ENCODE data around the gene FH. TPM values are rescaled to one million over a fixed set of nuclear protein-coding genes. Genes with fewer than 3 reads are reported as not detected.
A peak's percentile ranks its signal among the peaks of the same experiment; 100 is the strongest.

The FH gene
- total RNA-seq, 1 experiment from 2014 or later: 215 TPM

DNA sequence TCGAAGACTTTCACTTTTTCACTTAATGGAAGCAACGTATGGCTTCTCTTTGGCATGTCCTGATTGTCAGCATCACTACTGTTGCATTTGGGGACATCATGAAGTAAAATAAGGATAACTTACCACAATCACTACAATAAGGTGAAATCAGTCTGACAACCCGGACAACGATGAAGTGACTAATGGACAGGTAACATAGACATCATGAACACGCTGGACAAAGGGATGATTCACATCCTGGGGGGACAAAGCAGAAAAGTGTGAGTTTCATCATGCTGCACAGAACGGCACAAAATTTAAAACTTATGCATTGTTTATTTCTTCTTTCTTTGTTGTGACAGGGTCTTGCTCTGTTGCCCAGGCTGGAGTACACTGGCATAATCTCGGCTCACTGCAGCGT is 53.9 kb downstream of the FH start:
- TF ChIP-seq CTCF (IDR thresholded peaks at IDR 0.05; ENCODE audit: unreplicated experiment): no peak
- Mint-ChIP-seq H3K9me3 (ENCODE audit: unreplicated experiment) (no peaks in the 10 kb centered on the region), H3K36me3 (ENCODE audit: insufficient read depth, unreplicated experiment) (no peaks in the 10 kb centered on the region), H3K4me3 (ENCODE audit: unreplicated experiment) (no peak overlapping the region), H3K27ac (ENCODE audit: low read depth, unreplicated experiment) (no peak overlapping the region), H3K4me1 (ENCODE audit: insufficient read depth, unreplicated experiment) (peaks cover 7% of the 10 kb centered on the region), H3K27me3 (ENCODE audit: insufficient read depth, unreplicated experiment) (no peaks in the 10 kb centered on the region)
- intact Hi-C loops (cut with micrococcal nuclease): no loop called here
- no TSS peak for BruUV-seq (replicated peaks)
- DNase-seq (ENCODE audit: unreplicated experiment): peak; percentile 65
- ChIA-PET CTCF (interaction anchor here (0.7 kb wide), 1 partner anchor 316 kb away, joined by 3 read pairs; no protein-coding TSS in a partner anchor), POLR2A (interaction anchor here (0.6 kb wide), 1 partner anchor 468 kb away, joined by 4 read pairs; no protein-coding TSS in a partner anchor)

DNA sequence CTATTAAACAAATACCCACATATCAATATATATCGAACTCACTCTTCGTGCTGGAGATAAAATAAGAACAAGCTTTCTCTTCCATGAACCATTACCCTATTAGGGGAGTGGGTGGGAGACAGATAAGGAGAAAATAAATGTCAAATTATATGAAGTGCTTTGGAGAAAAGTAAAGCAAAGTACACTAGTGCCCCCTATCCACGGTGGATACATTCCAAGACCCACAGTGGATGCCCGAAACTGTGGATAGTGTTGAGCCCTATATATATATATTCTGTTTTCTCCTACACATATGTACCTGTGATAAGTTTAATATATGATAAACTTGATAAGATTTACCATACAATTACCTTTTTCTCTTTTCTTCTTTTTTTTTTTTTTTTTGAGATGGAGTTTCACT is 54.6 kb downstream of the FH start:
- no peak for DNase-seq (ENCODE audit: unreplicated experiment)
- H3K36me3 Mint-ChIP-seq (ENCODE audit: insufficient read depth, unreplicated experiment): no peaks in the 10 kb centered on the region
- no peaks in the 10 kb centered on the region for H3K27me3 Mint-ChIP-seq (ENCODE audit: insufficient read depth, unreplicated experiment)
- intact Hi-C loops (cut with micrococcal nuclease): no loop called here
- BruUV-seq (replicated peaks): no TSS peak
- no peak overlapping the region for H3K4me3 Mint-ChIP-seq (ENCODE audit: unreplicated experiment)
- peaks cover 7% of the 10 kb centered on the region for H3K4me1 Mint-ChIP-seq (ENCODE audit: insufficient read depth, unreplicated experiment)
- CTCF ChIA-PET: interaction anchor here (0.7 to 2.3 kb wide), 6 partner anchors 7 to 499 kb away, joined by 3 to 11 read pairs (median 5); no protein-coding TSS in a partner anchor
- H3K9me3 Mint-ChIP-seq (ENCODE audit: unreplicated experiment): no peaks in the 10 kb centered on the region
- TF ChIP-seq CTCF (IDR thresholded peaks at IDR 0.05; ENCODE audit: unreplicated experiment): no peak
- POLR2A ChIA-PET: no interaction called here
- H3K27ac Mint-ChIP-seq (ENCODE audit: low read depth, unreplicated experiment): no peak overlapping the region

DNA sequence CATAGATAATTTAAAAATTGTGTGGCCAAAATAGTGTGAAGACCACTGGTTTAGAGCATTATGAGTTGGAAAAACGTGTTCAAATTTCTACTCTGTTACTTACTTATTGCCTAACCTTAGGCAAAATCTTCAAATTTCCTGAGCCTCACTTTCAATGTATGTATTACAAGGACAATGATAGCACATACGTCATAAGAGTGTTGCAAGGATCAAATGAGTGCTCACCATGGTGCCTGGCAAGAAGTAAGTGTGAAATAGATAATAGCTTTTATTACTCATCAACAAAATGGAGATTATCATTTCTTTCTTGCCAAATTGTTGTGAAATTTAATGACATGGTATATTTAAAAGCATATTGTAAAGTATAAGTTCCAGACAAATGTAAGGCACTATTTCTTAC is 57.2 kb downstream of the FH start:
- H3K27ac Mint-ChIP-seq (ENCODE audit: low read depth, unreplicated experiment): no peak overlapping the region
- no peak overlapping the region for H3K4me3 Mint-ChIP-seq (ENCODE audit: unreplicated experiment)
- peak; percentile 99 for DNase-seq (ENCODE audit: unreplicated experiment)
- no peaks in the 10 kb centered on the region for H3K27me3 Mint-ChIP-seq (ENCODE audit: insufficient read depth, unreplicated experiment)
- no TSS peak for BruUV-seq (replicated peaks)
- TF ChIP-seq CTCF (IDR thresholded peaks at IDR 0.05; ENCODE audit: unreplicated experiment): no peak
- ChIA-PET POLR2A (no interaction called here), CTCF (interaction anchor here (0.7 to 2.3 kb wide), 3 partner anchors 10 to 1604 kb away, joined by 3 to 10 read pairs (median 3); no protein-coding TSS in a partner anchor)
- peaks cover 7% of the 10 kb centered on the region for H3K4me1 Mint-ChIP-seq (ENCODE audit: insufficient read depth, unreplicated experiment)
- no peaks in the 10 kb centered on the region for H3K9me3 Mint-ChIP-seq (ENCODE audit: unreplicated experiment)
- intact Hi-C loops (cut with micrococcal nuclease): no loop called here
- no peaks in the 10 kb centered on the region for H3K36me3 Mint-ChIP-seq (ENCODE audit: insufficient read depth, unreplicated experiment)

GRCh38 chr1:241460098-241460873 is 59.3 kb downstream of the FH start:
- intact Hi-C loops (cut with micrococcal nuclease): no loop called here
- BruUV-seq (replicated peaks): no TSS peak
- POLR2A ChIA-PET: interaction anchor here (0.5 to 0.7 kb wide), 2 partner anchors 130 to 468 kb away, joined by 3 read pairs; no protein-coding TSS in a partner anchor
- no peak for TF ChIP-seq CTCF (IDR thresholded peaks at IDR 0.05; ENCODE audit: unreplicated experiment)
- Mint-ChIP-seq H3K36me3 (ENCODE audit: insufficient read depth, unreplicated experiment) (no peaks in the 10 kb centered on the region), H3K27me3 (ENCODE audit: insufficient read depth, unreplicated experiment) (no peaks in the 10 kb centered on the region), H3K4me3 (ENCODE audit: unreplicated experiment) (no peak overlapping the region), H3K27ac (ENCODE audit: low read depth, unreplicated experiment) (no peak overlapping the region), H3K9me3 (ENCODE audit: unreplicated experiment) (no peaks in the 10 kb centered on the region), H3K4me1 (ENCODE audit: insufficient read depth, unreplicated experiment) (peaks cover 7% of the 10 kb centered on the region)
- DNase-seq (ENCODE audit: unreplicated experiment): no peak
- CTCF ChIA-PET: interaction anchor here (0.6 to 1.3 kb wide), 3 partner anchors 26 to 572 kb away, joined by 3 to 4 read pairs (median 3); no protein-coding TSS in a partner anchor
